ENCODE measurements around the gene ELANE. TPM values are rescaled to one million over a fixed set of nuclear protein-coding genes. Genes with fewer than 3 reads are reported as not detected.
"Not testable (repeated sequence)": the region's sequence is repeated elsewhere in the genome, so short reads cannot be mapped to it uniquely, and the experiment has no call there.

ELANE gene
- total RNA-seq, 1 donor from 2014 or later = not detected

DNA sequence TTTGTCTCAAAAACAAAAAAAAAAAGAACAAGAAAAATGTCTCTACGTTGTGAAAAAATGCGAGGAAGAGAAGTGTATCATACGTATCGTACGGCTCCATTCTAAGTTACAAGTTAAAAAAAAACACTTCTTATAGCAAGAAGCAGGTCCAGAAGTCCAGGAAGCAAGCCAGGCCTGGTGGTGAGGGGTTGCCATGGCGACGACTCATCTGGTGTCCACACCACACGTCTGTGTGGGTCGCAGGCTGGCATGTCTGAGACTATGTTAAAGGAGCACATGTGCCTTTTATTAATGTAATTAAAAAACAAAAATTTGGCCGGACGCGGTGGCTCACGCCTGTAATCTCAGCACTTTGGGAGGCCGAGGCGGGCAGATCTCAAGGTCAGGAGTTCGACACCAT lies 35.0 kb downstream of the ELANE start:
- no peak for DNase-seq (ENCODE audit: low read depth)
- TF ChIP-seq, protein P1, sequence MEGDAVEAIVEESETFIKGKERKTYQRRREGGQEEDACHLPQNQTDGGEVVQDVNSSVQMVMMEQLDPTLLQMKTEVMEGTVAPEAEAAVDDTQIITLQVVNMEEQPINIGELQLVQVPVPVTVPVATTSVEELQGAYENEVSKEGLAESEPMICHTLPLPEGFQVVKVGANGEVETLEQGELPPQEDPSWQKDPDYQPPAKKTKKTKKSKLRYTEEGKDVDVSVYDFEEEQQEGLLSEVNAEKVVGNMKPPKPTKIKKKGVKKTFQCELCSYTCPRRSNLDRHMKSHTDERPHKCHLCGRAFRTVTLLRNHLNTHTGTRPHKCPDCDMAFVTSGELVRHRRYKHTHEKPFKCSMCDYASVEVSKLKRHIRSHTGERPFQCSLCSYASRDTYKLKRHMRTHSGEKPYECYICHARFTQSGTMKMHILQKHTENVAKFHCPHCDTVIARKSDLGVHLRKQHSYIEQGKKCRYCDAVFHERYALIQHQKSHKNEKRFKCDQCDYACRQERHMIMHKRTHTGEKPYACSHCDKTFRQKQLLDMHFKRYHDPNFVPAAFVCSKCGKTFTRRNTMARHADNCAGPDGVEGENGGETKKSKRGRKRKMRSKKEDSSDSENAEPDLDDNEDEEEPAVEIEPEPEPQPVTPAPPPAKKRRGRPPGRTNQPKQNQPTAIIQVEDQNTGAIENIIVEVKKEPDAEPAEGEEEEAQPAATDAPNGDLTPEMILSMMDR (conservative IDR thresholded peaks at IDR 0.05; ENCODE audit: low read depth, low read length) = no peak
- no peak overlapping the region for H3K4me3 ChIP-seq (ENCODE audit: low read depth, low read length)

DNA sequence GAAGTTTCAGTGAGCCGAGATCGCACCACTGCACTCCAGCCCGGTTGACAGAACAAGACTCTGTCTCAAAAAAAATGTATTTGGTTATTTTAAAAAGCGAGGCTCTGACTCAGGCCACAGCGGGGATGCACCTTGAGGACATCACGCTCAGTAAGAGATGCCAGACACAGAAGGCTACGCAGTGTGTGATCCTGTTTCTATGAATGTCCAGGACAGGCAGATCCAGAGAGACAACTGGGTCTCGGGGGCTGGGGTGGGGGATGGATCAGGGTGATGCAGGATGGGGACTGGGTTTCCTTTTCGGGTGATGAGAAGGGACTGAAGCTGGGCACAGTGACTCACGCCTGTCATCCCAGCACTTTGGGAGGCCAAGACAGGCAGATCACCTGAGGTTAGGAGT lies 35.5 kb downstream of the ELANE start:
- no peak for DNase-seq (ENCODE audit: low read depth)
- TF ChIP-seq, protein P1 (conservative IDR thresholded peaks at IDR 0.05; ENCODE audit: low read depth, low read length) = no peak
- no peak overlapping the region for H3K4me3 ChIP-seq (ENCODE audit: low read depth, low read length)

DNA sequence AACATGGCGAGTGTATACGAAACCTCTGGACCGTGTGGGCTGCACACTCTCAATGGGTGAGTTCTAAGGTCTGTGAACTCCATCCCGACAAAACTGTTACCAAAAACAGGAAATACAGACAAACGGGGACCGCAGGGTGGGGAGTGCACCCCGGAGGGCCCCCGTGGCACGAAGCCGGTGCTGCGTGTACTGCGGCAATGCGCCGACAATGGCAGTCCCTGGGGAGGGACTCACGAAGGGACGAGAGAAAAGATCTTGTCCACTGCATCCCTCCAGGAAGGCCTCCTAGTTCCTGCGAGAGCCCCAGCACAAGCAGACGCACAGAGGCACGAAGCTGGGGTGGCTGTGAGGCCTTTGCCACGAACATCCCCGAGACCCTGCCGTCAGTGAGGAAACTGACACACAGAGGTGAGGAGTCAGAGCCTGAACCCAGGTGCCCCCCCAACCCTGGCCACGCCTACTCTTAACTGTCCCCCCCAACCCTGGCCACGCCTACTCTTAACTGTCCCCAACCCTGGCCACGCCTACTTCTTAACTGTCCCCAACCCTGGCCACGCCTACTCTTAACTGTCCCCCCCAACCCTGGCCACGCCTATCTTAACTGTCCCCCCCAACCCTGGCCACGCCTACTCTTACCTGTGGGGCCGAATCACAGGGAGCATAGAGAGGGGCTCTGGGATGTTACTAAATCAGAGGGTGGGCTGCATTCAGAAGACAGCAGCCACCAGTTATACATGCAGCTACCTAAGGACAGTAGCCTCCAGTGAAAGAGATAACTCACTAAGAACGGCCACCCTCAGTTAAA lies 36.7 kb downstream of the ELANE start:
- no peak for DNase-seq (ENCODE audit: low read depth)
- H3K4me3 ChIP-seq (ENCODE audit: low read depth, low read length) = no peak overlapping the region
- TF ChIP-seq, protein P1 (conservative IDR thresholded peaks at IDR 0.05; ENCODE audit: low read depth, low read length) = no peak

DNA sequence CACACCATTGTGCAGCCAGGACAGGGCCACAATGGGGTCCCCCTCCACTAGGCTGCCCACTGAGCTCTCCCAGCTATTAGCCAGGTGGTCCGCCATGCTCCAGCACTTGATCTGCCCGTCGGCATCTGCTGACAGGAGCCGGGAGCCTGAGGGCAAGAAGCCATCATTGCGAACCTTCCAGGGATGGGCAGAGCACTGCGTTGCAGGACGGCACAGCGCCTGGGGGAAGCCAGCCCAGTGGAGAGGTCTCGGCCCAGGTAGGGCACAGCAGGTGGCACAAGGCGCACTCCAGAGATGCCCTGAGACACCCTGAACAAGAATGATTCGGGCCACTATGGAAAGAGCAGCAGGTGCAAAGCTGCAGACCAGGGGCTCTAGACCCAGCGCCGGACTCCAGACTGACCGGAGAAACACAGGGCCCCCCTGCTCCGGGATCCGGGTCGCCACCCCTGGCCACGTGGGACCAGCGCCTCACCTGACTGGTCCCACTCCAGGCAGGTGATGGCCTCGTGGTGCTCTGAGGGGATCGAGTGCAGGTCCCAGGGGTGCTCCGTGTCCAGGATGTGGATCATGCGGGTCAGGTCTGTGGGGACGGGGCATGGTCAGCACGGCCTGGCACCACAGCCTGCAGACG lies 37.7 kb downstream of the ELANE start:
- TF ChIP-seq, protein P1 (conservative IDR thresholded peaks at IDR 0.05; ENCODE audit: low read depth, low read length) = no peak
- DNase-seq (ENCODE audit: low read depth) = no peak
- H3K4me3 ChIP-seq (ENCODE audit: low read depth, low read length) = no peak overlapping the region

DNA sequence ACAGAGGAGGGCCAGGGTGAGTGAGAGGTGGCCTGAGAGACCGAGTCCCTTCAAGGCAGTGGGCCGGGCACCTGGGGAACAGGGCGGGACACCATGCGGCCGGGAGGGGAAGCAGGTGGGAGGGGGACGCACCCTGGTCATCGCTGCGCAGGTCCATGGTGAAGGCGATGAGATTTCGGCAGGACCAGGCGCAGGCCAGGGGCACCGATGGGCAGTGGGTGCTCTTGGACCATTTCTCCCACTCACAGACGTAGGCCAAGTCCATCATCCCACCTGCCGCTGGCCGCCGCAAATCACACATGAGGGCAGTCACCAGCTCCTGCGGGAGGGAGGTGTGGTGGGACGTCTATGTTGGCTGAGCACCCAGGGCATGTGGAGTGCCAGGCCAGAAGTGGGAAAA lies 38.7 kb downstream of the ELANE start:
- no peak overlapping the region for H3K4me3 ChIP-seq (ENCODE audit: low read depth, low read length)
- DNase-seq (ENCODE audit: low read depth) = no peak
- TF ChIP-seq, protein P1 (conservative IDR thresholded peaks at IDR 0.05; ENCODE audit: low read depth, low read length) = no peak

DNA sequence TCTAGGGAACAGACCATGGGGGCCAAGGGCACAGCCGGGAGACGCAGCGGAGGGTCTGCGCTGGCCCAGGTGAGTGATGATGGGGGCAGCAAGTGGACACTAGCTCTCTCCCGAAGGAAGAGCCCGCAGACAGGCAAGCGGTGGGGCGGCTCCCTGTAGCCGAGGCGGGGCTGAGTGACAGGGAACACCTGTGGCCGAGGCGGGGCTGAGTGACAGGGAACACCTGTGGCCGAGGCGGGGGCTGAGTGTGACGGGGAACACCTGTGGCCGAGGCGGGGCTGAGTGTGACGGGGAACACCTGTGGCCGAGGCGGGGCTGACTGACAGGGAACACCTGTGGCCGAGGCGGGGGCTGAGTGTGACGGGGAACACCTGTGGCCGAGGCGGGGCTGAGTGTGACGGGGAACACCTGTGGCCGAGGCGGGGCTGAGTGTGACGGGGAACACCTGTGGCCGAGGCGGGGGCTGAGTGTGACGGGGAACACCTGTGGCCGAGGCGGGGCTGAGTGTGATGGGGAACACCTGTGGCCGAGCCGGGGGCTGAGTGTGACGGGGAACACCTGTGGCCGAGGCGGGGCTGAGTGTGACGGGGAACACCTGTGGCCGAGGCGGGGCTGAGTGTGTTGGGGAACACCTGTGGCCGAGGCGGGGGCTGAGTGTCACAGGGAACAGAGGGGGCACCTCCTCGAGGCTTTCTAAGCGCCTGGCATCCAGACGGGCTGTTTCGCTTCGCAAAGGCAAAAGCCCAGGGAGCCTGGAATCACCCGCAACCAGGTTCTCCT lies 39.5 kb downstream of the ELANE start:
- H3K4me3 ChIP-seq (ENCODE audit: low read depth, low read length) = peak overlapping the region; percentile 89
- DNase-seq (ENCODE audit: low read depth) = not testable (repeated sequence)

DNA sequence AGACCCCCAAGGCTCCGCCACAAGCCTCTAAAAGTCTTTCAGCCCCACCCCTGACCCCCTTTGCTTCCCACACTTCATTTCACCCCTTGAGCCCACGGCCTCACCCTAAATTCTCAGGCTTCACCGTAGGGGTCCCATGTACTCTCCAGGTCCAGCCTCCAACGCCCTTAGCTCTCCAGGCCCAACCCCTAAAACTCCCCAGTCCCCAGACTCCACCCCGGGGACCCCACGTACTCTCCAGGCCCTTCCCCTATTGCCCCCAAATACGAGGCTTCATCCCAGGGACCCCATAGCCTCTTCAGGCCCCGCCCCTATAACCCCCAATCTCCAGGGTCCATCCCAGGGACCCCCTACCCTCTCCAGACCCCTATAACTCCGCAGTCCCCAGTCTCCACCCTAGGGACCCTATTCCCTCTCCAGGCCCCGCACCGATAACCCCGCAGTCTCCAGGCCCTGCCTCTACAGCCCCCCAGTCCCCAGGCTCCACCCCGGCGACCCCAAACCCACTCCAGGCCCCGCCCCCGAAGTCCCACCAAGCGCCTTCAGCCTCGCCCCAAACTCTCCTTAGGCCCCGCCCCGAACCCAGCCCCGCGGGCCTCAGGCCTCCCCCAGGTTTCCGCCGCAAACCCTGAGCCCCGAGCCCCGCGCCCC lies 40.3 kb downstream of the ELANE start:
- DNase-seq (ENCODE audit: low read depth) = no peak
- H3K4me3 ChIP-seq (ENCODE audit: low read depth, low read length) = peak overlapping the region; percentile 89
- TF ChIP-seq, protein P1 (conservative IDR thresholded peaks at IDR 0.05; ENCODE audit: low read depth, low read length) = no peak

Data from epithelial cell of proximal tubule (primary cell).